Sciatic nerve (tissue), 2 donors: ENCODE results near the gene CARS1. TPM values are rescaled to one million over a fixed set of nuclear protein-coding genes. Genes with fewer than 3 reads are reported as not detected.

Source experiments
- ATAC-seq: fragments of 200-7000 bp; cut with Tn5 transposase; one replicate; pipeline ENCODE4 v1.9.1; 2020; ENCODE audit warnings: mild to moderate bottlenecking, moderate library complexity
- DNase-seq: peaks from one replicate; pipeline ENCODE4 v3.0.0-alpha.2; 2020; ENCODE audit warnings: low spot score
- intact Hi-C: fragments of 100-400 bp; cut with DNase I; formaldehyde crosslinking; loops from one replicate; pipeline ENCODE4 v1.14.2; 2022
- total RNA-seq: library from RNA; stranded (reverse); fragmentation: NEBNext Ultra II Directional; extraction: Animal tissue kit (Norgen Biotek cat#: 25700); gene quantifications from one replicate; pipeline ENCODE4 v1.2.1, GENCODE V29; 2021
- donor health status: DM: no; HTN: no; CAD: no.
- donor health status: DM: no; HTN: no; CAD: no.

The CARS1 gene
- total RNA-seq, 1 donor from 2014 or later, result 42.3 TPM

- no peak for ATAC-seq
- DNase-seq, result no peak
- intact Hi-C loops, result no loop called here
Observed at GRCh38 chr11:3046190-3046589, 11.0 kb downstream of the CARS1 start.

GRCh38 chr11:3044915-3045314 lies 12.3 kb downstream of the CARS1 start:
- intact Hi-C loops, result no loop called here
- DNase-seq (no peak), ATAC-seq (no peak)

GRCh38 chr11:3044004-3044403 lies 13.2 kb downstream of the CARS1 start:
- intact Hi-C loops, result no loop called here
- peak; percentile 67 for ATAC-seq

GRCh38 chr11:3043315-3043871 lies 13.8 kb downstream of the CARS1 start:
- intact Hi-C loops, result no loop called here

More at GRCh38 chr11:3044004-3044403, 13.2 kb downstream of the CARS1 start:
- DNase-seq, result no peak

GRCh38 chr11:3042496-3043314 lies 14.5 kb downstream of the CARS1 start:
- intact Hi-C loops, result no loop called here
- DNase-seq, result no peak
- peak; percentile 67 for ATAC-seq

More at GRCh38 chr11:3043315-3043871, 13.8 kb downstream of the CARS1 start:
- peak; percentile 77 for ATAC-seq
- DNase-seq, result no peak

GRCh38 chr11:3041699-3042441 lies 15.4 kb downstream of the CARS1 start:
- DNase-seq (no peak), ATAC-seq (peak; percentile 10)
- intact Hi-C loops, result no loop called here

- DNase-seq (no peak), ATAC-seq (no peak)
- intact Hi-C loops, result no loop called here
Observed at GRCh38 chr11:3040881-3041280, 16.3 kb downstream of the CARS1 start.

- intact Hi-C loops, result loop anchor here (2.0 to 5.0 kb wide), 2 partner anchors 54 to 179 kb away; no protein-coding TSS in a partner anchor
- DNase-seq, result no peak
- no peak for ATAC-seq
Observed at GRCh38 chr11:3037945-3038271, 19.3 kb downstream of the CARS1 start.

- intact Hi-C loops, result loop anchor here (2.0 to 5.0 kb wide), 2 partner anchors 55 to 180 kb away; no protein-coding TSS in a partner anchor
- ATAC-seq (peak; percentile 89), DNase-seq (peak; percentile 92)
Observed at GRCh38 chr11:3037040-3037944, 19.9 kb downstream of the CARS1 start.

- DNase-seq (no peak), ATAC-seq (peak; percentile 70)
- intact Hi-C loops, result loop anchor here (2.0 to 5.0 kb wide), 2 partner anchors 56 to 180 kb away; no protein-coding TSS in a partner anchor
Observed at GRCh38 chr11:3036419-3036818, 20.8 kb downstream of the CARS1 start.

GRCh38 chr11:3035333-3035732 lies 21.9 kb downstream of the CARS1 start:
- no peak for DNase-seq
- no peak for ATAC-seq
- intact Hi-C loops, result loop anchor here (5.0 kb wide), 1 partner anchor 57 kb away; no protein-coding TSS in a partner anchor

- DNase-seq (no peak), ATAC-seq (no peak)
- intact Hi-C loops, result no loop called here
Observed at GRCh38 chr11:3030289-3031070, 26.7 kb downstream of the CARS1 start.

- intact Hi-C loops, result no loop called here
- peak; percentile 42 for ATAC-seq
- no peak for DNase-seq
Observed at GRCh38 chr11:3028813-3029212, 28.4 kb downstream of the CARS1 start.

GRCh38 chr11:3026803-3027202 lies 30.4 kb downstream of the CARS1 start:
- ATAC-seq (no peak), DNase-seq (no peak)
- intact Hi-C loops, result no loop called here

GRCh38 chr11:3022982-3023381 lies 34.2 kb downstream of the CARS1 start:
- no peak for DNase-seq
- intact Hi-C loops, result no loop called here
- peak; percentile 43 for ATAC-seq

- peak; percentile 68 for ATAC-seq
- intact Hi-C loops, result no loop called here
- DNase-seq, result no peak
Observed at GRCh38 chr11:3022300-3022967, 34.8 kb downstream of the CARS1 start.

- ATAC-seq (peak; percentile 54), DNase-seq (no peak)
- intact Hi-C loops, result no loop called here
Observed at GRCh38 chr11:3021125-3021524, 36.1 kb downstream of the CARS1 start.
